ENCODE data around the gene PLCD3.

GRCh38 chr17:45139533-45139920, 7.2 kb upstream of the PLCD3 start:
- TF ChIP-seq CTCF (IDR thresholded peaks at IDR 0.05 in 4 of 5, conservative IDR thresholded peaks at IDR 0.05 in 1 of 5) (no peak), POLR2A (IDR thresholded peaks at IDR 0.05) (no peak)

All from gastrocnemius medialis (tissue), 4 donors.